PC-9 (cell line): ENCODE results near the gene PEF1. TPM values are rescaled to one million over a fixed set of nuclear protein-coding genes. Genes with fewer than 3 reads are reported as not detected.
A peak's percentile ranks its signal among the peaks of the same experiment; 100 is the strongest.

Experiments
- BruUV-seq: library from RNA; stranded (reverse); fragments of 400-500 nt; replicated peaks from 2 replicates; lab custom pipeline; 2021; lab: Mats Ljungman, UMichigan
- CTCF ChIA-PET: fragments of 300-600 bp; sonication (Branson Sonifier 250); formaldehyde crosslinking; loops from one replicate; lab custom pipeline; 2022; ENCODE audit warnings: antibody characterized with exemption; lab: Charles Lee
- POLR2A ChIA-PET: fragments of 300-600 bp; sonication (Branson Sonifier 250); formaldehyde crosslinking; loops from one replicate; lab custom pipeline; 2022; ENCODE audit warnings: antibody characterized with exemption; ENCODE audit not compliant: unreplicated experiment; lab: Charles Lee
- DNase-seq, 2 experiments: peaks; one replicate each; pipeline versions ENCODE4 v3.0.0 to v3.0.0-alpha.2; 2015 to 2022; ENCODE audit warnings: mixed read lengths in 1 of 2
- H2AFZ ChIP-seq: fragments of 200-600 bp; sonication (generic); 2 replicates; pipeline ENCODE4 v1.8.1; 2017; ENCODE audit warnings: antibody characterized with exemption
- H3F3A ChIP-seq: fragments of 200-600 bp; sonication (generic); 2 replicates; pipeline ENCODE4 v1.8.1; 2017; ENCODE audit warnings: antibody characterized with exemption, mild to moderate bottlenecking, low read depth; ENCODE audit not compliant: insufficient read depth
- H3K27ac ChIP-seq: fragments of 200-600 bp; sonication (generic); 2 replicates; pipeline ENCODE4 v1.6.1; 2016; ENCODE audit warnings: mixed run types
- H3K27me3 ChIP-seq: fragments of 200-600 bp; sonication (generic); 2 replicates; pipeline ENCODE4 v1.6.1; 2016; ENCODE audit warnings: low read depth, mixed run types; ENCODE audit not compliant: insufficient read depth
- H3K36me3 ChIP-seq: fragments of 200-600 bp; sonication (generic); 2 replicates; pipeline ENCODE4 v1.6.1; 2016; ENCODE audit warnings: low read depth, mixed run types
- H3K4me1 ChIP-seq: fragments of 200-600 bp; sonication (generic); replicated peaks from 2 replicates; pipeline ENCODE4 v1.6.1; 2016; ENCODE audit warnings: mixed run types; ENCODE audit not compliant: insufficient read depth
- H3K4me2 ChIP-seq: fragments of 200-600 bp; sonication (generic); 2 replicates; pipeline ENCODE4 v1.6.1; 2017; ENCODE audit warnings: mixed run types
- H3K4me3 ChIP-seq: fragments of 200-600 bp; sonication (generic); 2 replicates; pipeline ENCODE4 v1.6.1; 2016; ENCODE audit warnings: mixed run types
- H3K79me2 ChIP-seq: fragments of 200-600 bp; sonication (generic); 2 replicates; pipeline ENCODE4 v1.6.1; 2017; ENCODE audit warnings: low read depth, mixed run types
- H3K9me2 ChIP-seq: fragments of 200-600 bp; sonication (generic); 2 replicates; pipeline ENCODE4 v1.8.1; 2017; ENCODE audit warnings: mild to moderate bottlenecking; ENCODE audit not compliant: insufficient read depth
- H3K9me3 ChIP-seq: fragments of 200-600 bp; sonication (generic); 2 replicates; pipeline ENCODE4 v1.8.1; 2016; ENCODE audit warnings: low read depth; ENCODE audit not compliant: insufficient read depth
- H4K20me1 ChIP-seq: fragments of 200-600 bp; sonication (generic); 2 replicates; pipeline ENCODE4 v1.8.1; 2017; ENCODE audit not compliant: insufficient read depth
- CTCF ChIP-seq: fragments of 200-600 bp; sonication (generic); conservative IDR thresholded peaks from 2 replicates; pipeline ENCODE4 v1.6.1; 2017; ENCODE audit warnings: mixed run types, antibody characterized with exemption, mild to moderate bottlenecking, moderate library complexity
- EZH2 ChIP-seq: fragments of 200-600 bp; sonication (generic); IDR thresholded peaks from 2 replicates; pipeline ENCODE4 v1.8.0; 2017; ENCODE audit warnings: antibody characterized with exemption, low read depth
- intact Hi-C: fragments of 100-400 bp; cut with micrococcal nuclease; formaldehyde crosslinking; loops from one replicate; pipeline ENCODE4 v1.10.0; 2022; ENCODE audit not compliant: unreplicated experiment
- total RNA-seq: library from RNA; stranded (reverse); gene quantifications from 2 replicates; pipeline ENCODE4 v1.2.3, GENCODE V29; 2021

The PEF1 gene
- total RNA-seq, 1 experiment from 2014 or later: 40.3 TPM

- Histone ChIP-seq H3K79me2 (peaks cover 83% of the 10 kb centered on the region), H3K27ac (no peak overlapping the region), H3F3A (peaks cover 49% of the 10 kb centered on the region), H3K4me3 (no peak overlapping the region), H3K4me1 (peaks cover 47% of the 10 kb centered on the region), H3K9me3 (no peaks in the 10 kb centered on the region), H4K20me1 (peaks cover 25% of the 10 kb centered on the region), H3K27me3 (no peaks in the 10 kb centered on the region), H2AFZ (no peak overlapping the region), H3K9me2 (no peaks in the 10 kb centered on the region), H3K4me2 (peak overlapping the region; percentile 94), H3K36me3 (peaks cover 5% of the 10 kb centered on the region; the same call in 1 of the 2 replicates)
- no peak for DNase-seq
- ChIA-PET POLR2A (no interaction called here), CTCF (no interaction called here)
- intact Hi-C loops: no loop called here
- BruUV-seq: no TSS peak
- no peak for TF ChIP-seq CTCF
- no peak for TF ChIP-seq EZH2
Measured at GRCh38 chr1:31642366-31642765, 2.3 kb downstream of the PEF1 start.

- H3K4me2 ChIP-seq: no peak overlapping the region
- peaks cover 46% of the 10 kb centered on the region for H3K4me1 ChIP-seq
- H2AFZ ChIP-seq: no peak overlapping the region
- H3K27ac ChIP-seq: no peak overlapping the region
- H3K9me2 ChIP-seq: no peaks in the 10 kb centered on the region
- BruUV-seq: no TSS peak
- H3K36me3 ChIP-seq: peaks cover 5% of the 10 kb centered on the region; the same call in 1 of the 2 replicates
- DNase-seq: no peak
- CTCF ChIA-PET: no interaction called here
- peaks cover 39% of the 10 kb centered on the region for H4K20me1 ChIP-seq
- POLR2A ChIA-PET: no interaction called here
- peaks cover 39% of the 10 kb centered on the region for H3F3A ChIP-seq
- H3K9me3 ChIP-seq: no peaks in the 10 kb centered on the region
- no peaks in the 10 kb centered on the region for H3K27me3 ChIP-seq
- TF ChIP-seq CTCF (no peak), EZH2 (no peak)
- H3K79me2 ChIP-seq: peaks cover 92% of the 10 kb centered on the region
- intact Hi-C loops: no loop called here
- H3K4me3 ChIP-seq: no peak overlapping the region
Measured at GRCh38 chr1:31640964-31641363, 3.7 kb downstream of the PEF1 start.

GRCh38 chr1:31640179-31640578 is 4.5 kb downstream of the PEF1 start:
- Histone ChIP-seq H3K9me3 (no peaks in the 10 kb centered on the region), H3K4me2 (peak overlapping the region; percentile 6; the same call in 1 of the 2 replicates), H3K79me2 (peaks cover 92% of the 10 kb centered on the region), H3K27ac (peak overlapping the region; percentile 40), H3K9me2 (no peaks in the 10 kb centered on the region), H3K4me1 (peaks cover 39% of the 10 kb centered on the region), H2AFZ (no peak overlapping the region), H3K27me3 (no peaks in the 10 kb centered on the region), H3K4me3 (no peak overlapping the region), H4K20me1 (peaks cover 47% of the 10 kb centered on the region), H3K36me3 (peaks cover 11% of the 10 kb centered on the region; the same call in 1 of the 2 replicates), H3F3A (peaks cover 31% of the 10 kb centered on the region)
- no peak for DNase-seq
- TF ChIP-seq CTCF: no peak
- no peak for TF ChIP-seq EZH2
- no TSS peak for BruUV-seq
- ChIA-PET POLR2A (no interaction called here), CTCF (no interaction called here)
- intact Hi-C loops: no loop called here
